HCT116 (cell line): ENCODE measurements around the gene PPP4R2. TPM values are rescaled to one million over a fixed set of nuclear protein-coding genes. Genes with fewer than 3 reads are reported as not detected.

Experiments
- ATAC-seq: fragments of 200-7000 bp; cut with Tn5 transposase; 2 replicates; pipeline ENCODE4 v1.9.1; 2020; ENCODE audit warnings: mild to moderate bottlenecking, moderate library complexity
- BruUV-seq: library from RNA; stranded (reverse); fragments of 400-500 nt; replicated peaks from 2 replicates; lab custom pipeline; 2021; lab: Mats Ljungman, UMichigan
- CTCF ChIA-PET: fragments of 300-600 bp; sonication (Branson Sonifier 250); formaldehyde crosslinking; loops from one replicate; lab custom pipeline; 2021; ENCODE audit warnings: antibody characterized with exemption; lab: Charles Lee
- POLR2A ChIA-PET: fragments of 300-600, 350-600 bp; sonication (Branson Sonifier 250); formaldehyde crosslinking; loops from one replicate; lab custom pipeline; 2021; ENCODE audit warnings: antibody characterized with exemption; lab: Charles Lee
- RAD21 ChIA-PET, 2 experiments: fragments of 300-600 bp; sonication (Branson Sonifier 250); formaldehyde crosslinking; loops; one replicate each; lab custom pipeline; 2023; ENCODE audit warnings: low total read pairs in 2 of 2; ENCODE audit not compliant: uncharacterized antibody in 2 of 2, unreplicated experiment in 2 of 2, low non-redundant PET in 1 of 2; lab: Charles Lee
- DNase-seq: peaks from one replicate; pipeline ENCODE4 v3.0.0-alpha.2; 2010; ENCODE audit warnings: low read depth, low spot score
- H2AFZ ChIP-seq: fragments of 200-600 bp; shearing (Covaris generic), sonication (generic); 2 replicates; pipeline ENCODE4 v1.6.1; 2017; ENCODE audit warnings: low read depth, mixed run types, mixed read lengths, antibody characterized with exemption, low read length; ENCODE audit not compliant: poor library complexity, severe bottlenecking
- H3K27ac ChIP-seq: 2 replicates; pipeline ENCODE4 v1.5.1; 2012; ENCODE audit warnings: low read depth, low read length
- H3K27me3 ChIP-seq: fragments of 200-600 bp; sonication (generic); 2 replicates; pipeline ENCODE4 v1.6.1; 2016; ENCODE audit warnings: mixed run types, low read length, mixed read lengths; ENCODE audit not compliant: insufficient read depth
- H3K36me3 ChIP-seq, 2 experiments: fragments of 200-500 bp in 1 of 2; fragments of 200-600 bp in 1 of 2; sonication (Bioruptor generic) in 1 of 2; sonication (generic) in 1 of 2; 2 replicates each; pipeline versions ENCODE4 v1.5.1 to v1.6.1; 2014 to 2016; ENCODE audit warnings: low read length in 2 of 2, inconsistent platforms in 1 of 2, mixed read lengths in 1 of 2, mixed run types in 1 of 2; ENCODE audit not compliant: insufficient read depth in 2 of 2, control insufficient read depth in 1 of 2
- H3K4me1 ChIP-seq, 2 experiments: fragments of 200-600 bp in 1 of 2; sonication (generic) in 1 of 2; 2 replicates each; pipeline versions ENCODE4 v1.5.1 to v1.6.1; 2012 to 2017; ENCODE audit warnings: low read length in 2 of 2, inconsistent platforms in 1 of 2, mild to moderate bottlenecking in 1 of 2, mixed read lengths in 1 of 2, mixed run types in 1 of 2, moderate library complexity in 1 of 2; ENCODE audit not compliant: insufficient read depth in 2 of 2, control insufficient read depth in 1 of 2
- H3K4me2 ChIP-seq: fragments of 200-600 bp; sonication (generic); 2 replicates; pipeline ENCODE4 v1.6.1; 2017; ENCODE audit warnings: mixed run types, low read length, mixed read lengths
- H3K4me3 ChIP-seq, 2 experiments: fragments of 200-600 bp in 1 of 2; sonication (generic) in 1 of 2; replicated peaks in 1 of 2; 2 replicates each; pipeline ENCODE4 v1.5.1; 2011 to 2016; ENCODE audit warnings: low read length in 2 of 2, control low read depth in 1 of 2, low read depth in 1 of 2, mild to moderate bottlenecking in 1 of 2, mixed read lengths in 1 of 2, mixed run types in 1 of 2
- H3K79me2 ChIP-seq: fragments of 200-600 bp; sonication (generic); 2 replicates; pipeline ENCODE4 v1.6.1; 2017; ENCODE audit warnings: mild to moderate bottlenecking, mixed run types, low read length, moderate library complexity, mixed read lengths; ENCODE audit not compliant: insufficient read depth
- H3K9ac ChIP-seq: fragments of 200-600 bp; sonication (generic); 2 replicates; pipeline ENCODE4 v1.6.1; 2016; ENCODE audit warnings: low read length, mixed read lengths
- H3K9me2 ChIP-seq: fragments of 200-600 bp; sonication (generic), shearing (Covaris generic); 2 replicates; pipeline ENCODE4 v1.6.1; 2017; ENCODE audit warnings: mixed run types, mild to moderate bottlenecking, moderate library complexity; ENCODE audit not compliant: insufficient read depth
- H3K9me3 ChIP-seq, 2 experiments: fragments of 200-500 bp in 1 of 2; fragments of 200-600 bp in 1 of 2; sonication (Bioruptor generic) in 1 of 2; sonication (generic) in 1 of 2; 2 replicates each; pipeline ENCODE4 v1.6.1; 2014 to 2017; ENCODE audit warnings: low read length in 2 of 2, mixed read lengths in 2 of 2, inconsistent platforms in 1 of 2, low read depth in 1 of 2, mild to moderate bottlenecking in 1 of 2, mixed run types in 1 of 2, moderate library complexity in 1 of 2; ENCODE audit not compliant: control insufficient read depth in 1 of 2, insufficient read depth in 1 of 2
- H4K20me1 ChIP-seq: fragments of 200-600 bp; sonication (generic), shearing (Covaris generic); 2 replicates; pipeline ENCODE4 v1.6.1; 2017; ENCODE audit warnings: mixed run types, mild to moderate bottlenecking, moderate library complexity; ENCODE audit not compliant: insufficient read depth
- CBX3 ChIP-seq: IDR thresholded peaks from 2 replicates; pipeline ENCODE4 v1.6.1; 2012; ENCODE audit warnings: low read depth
- CEBPB ChIP-seq: IDR thresholded peaks from 2 replicates; pipeline ENCODE4 v1.6.1; 2012; ENCODE audit warnings: low read depth
- EGR1 ChIP-seq: IDR thresholded peaks from 2 replicates; pipeline ENCODE4 v1.6.1; 2012; ENCODE audit warnings: low read depth
- EZH2 ChIP-seq: fragments of 200-600 bp; sonication (generic); IDR thresholded peaks from 2 replicates; pipeline ENCODE4 v1.6.1; 2017; ENCODE audit warnings: antibody characterized with exemption, mixed run types
- FOSL1 ChIP-seq: IDR thresholded peaks from 2 replicates; pipeline ENCODE4 v1.6.1; 2012; ENCODE audit warnings: low read depth
- REST ChIP-seq: IDR thresholded peaks from 2 replicates; pipeline ENCODE4 v1.6.1; 2012; ENCODE audit warnings: low read depth
- SIN3A ChIP-seq: IDR thresholded peaks from 2 replicates; pipeline ENCODE4 v1.6.1; 2012; ENCODE audit warnings: low read depth
- YY1 ChIP-seq: IDR thresholded peaks from 2 replicates; pipeline ENCODE4 v1.6.1; 2011; ENCODE audit warnings: low read length, low read depth, moderate library complexity, mild to moderate bottlenecking; ENCODE audit not compliant: insufficient replicate concordance; ENCODE audit errors: extremely low read depth
- ZFX ChIP-seq: fragments of 450-650 bp; IDR thresholded peaks from 2 replicates; pipeline ENCODE4 v1.6.1; 2017
- ZNF274 ChIP-seq: fragments of 200-500 bp; sonication (Bioruptor generic); IDR thresholded peaks from 2 replicates; pipeline ENCODE4 v1.6.1; 2014; ENCODE audit warnings: mild to moderate bottlenecking, low read depth, low read length, inconsistent platforms
- intact Hi-C: fragments of 100-400 bp; cut with micrococcal nuclease; formaldehyde crosslinking; loops from 2 replicates; pipeline ENCODE4 v1.10.0; 2022
- total RNA-seq: library from RNA; stranded (reverse); gene quantifications from one replicate; pipeline ENCODE4 v1.2.1, GENCODE V29; 2021; ENCODE audit not compliant: unreplicated experiment
- TF ChIP-seq, protein P1 (sequence below): IDR thresholded peaks from 2 replicates; pipeline ENCODE4 v1.6.1; 2011; ENCODE audit warnings: mild to moderate bottlenecking, low read length, moderate library complexity; ENCODE audit not compliant: insufficient replicate concordance; ENCODE audit errors: extremely low read depth

The PPP4R2 gene
- total RNA-seq, 1 experiment from 2014 or later: 72.5 TPM

DNA sequence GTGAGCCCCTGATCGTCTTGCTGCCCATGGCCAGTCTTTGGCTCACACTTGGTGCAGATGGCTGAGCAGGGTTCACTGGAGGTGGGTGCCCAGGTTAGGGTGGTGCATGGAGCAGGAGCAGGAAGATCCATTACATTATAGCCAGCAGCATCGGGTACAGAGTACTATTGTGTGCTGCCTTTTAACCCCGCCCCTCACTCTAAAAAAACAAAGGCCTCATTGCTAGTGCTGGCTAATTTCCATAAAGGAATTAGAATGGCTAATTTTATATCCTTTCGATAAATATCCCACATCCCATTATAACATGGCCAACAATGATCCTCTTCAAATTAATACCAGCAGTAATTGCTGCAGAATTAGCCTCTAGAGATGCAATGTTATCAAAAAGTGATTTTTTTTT, 45.8 kb upstream of the PPP4R2 start:
- H3K79me2 ChIP-seq: no peaks in the 10 kb centered on the region
- H3K36me3 ChIP-seq: no peaks in the 10 kb centered on the region
- H3K27ac ChIP-seq: no peak overlapping the region
- no TSS peak for BruUV-seq
- no peaks in the 10 kb centered on the region for H3K27me3 ChIP-seq
- no peaks in the 10 kb centered on the region for H3K9me2 ChIP-seq
- ATAC-seq (no peak), DNase-seq (no peak)
- H3K9ac ChIP-seq: no peak overlapping the region
- no peaks in the 10 kb centered on the region for H3K9me3 ChIP-seq
- no peak overlapping the region for H2AFZ ChIP-seq
- H3K4me3 ChIP-seq: no peak overlapping the region
- H3K4me1 ChIP-seq: peaks cover 13 to 26% of the 10 kb centered on the region in 2 experiments
- no peak overlapping the region for H3K4me2 ChIP-seq
- ChIA-PET POLR2A (no interaction called here), CTCF (no interaction called here), RAD21 (no interaction called here)
- no peaks in the 10 kb centered on the region for H4K20me1 ChIP-seq
- TF ChIP-seq EGR1: no peak
- TF ChIP-seq ZNF274: no peak
- no peak for TF ChIP-seq YY1
- no peak for TF ChIP-seq REST
- intact Hi-C loops: no loop called here

DNA sequence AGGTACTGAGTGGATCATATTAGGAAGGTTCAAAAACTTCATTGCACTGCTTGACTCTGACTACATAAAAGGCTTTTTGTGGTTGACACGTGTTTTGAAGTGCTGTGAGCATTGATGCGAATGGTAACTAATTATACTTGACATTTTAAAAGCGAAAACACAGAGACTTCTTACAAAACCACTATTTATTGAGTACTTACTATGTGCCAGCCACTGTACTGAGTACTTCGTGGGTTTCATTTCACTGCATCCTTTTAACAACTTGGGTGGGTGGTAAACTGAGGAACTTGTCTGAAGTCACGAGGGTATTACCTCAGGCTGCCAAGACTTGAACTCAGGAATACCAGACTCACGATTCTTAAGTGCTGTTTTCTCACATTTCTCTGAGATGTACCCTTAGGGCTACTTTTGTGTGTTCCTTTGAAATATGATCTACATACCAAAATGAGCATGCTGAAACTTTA, 45.3 kb upstream of the PPP4R2 start:
- no peak overlapping the region for H3K9ac ChIP-seq
- intact Hi-C loops: no loop called here
- ChIA-PET POLR2A (no interaction called here), RAD21 (no interaction called here), CTCF (no interaction called here)
- H4K20me1 ChIP-seq: no peaks in the 10 kb centered on the region
- H3K9me2 ChIP-seq: no peaks in the 10 kb centered on the region
- no peaks in the 10 kb centered on the region for H3K27me3 ChIP-seq
- no peak overlapping the region for H3K4me3 ChIP-seq
- H3K9me3 ChIP-seq: no peaks in the 10 kb centered on the region
- H3K4me2 ChIP-seq: no peak overlapping the region
- peaks cover 11 to 26% of the 10 kb centered on the region in 2 experiments for H3K4me1 ChIP-seq
- H2AFZ ChIP-seq: no peak overlapping the region
- DNase-seq (no peak), ATAC-seq (no peak)
- BruUV-seq: no TSS peak
- no peak overlapping the region for H3K27ac ChIP-seq
- no peaks in the 10 kb centered on the region for H3K36me3 ChIP-seq
- no peaks in the 10 kb centered on the region for H3K79me2 ChIP-seq
- TF ChIP-seq SIN3A: no peak
- TF ChIP-seq ZFX: no peak
- TF ChIP-seq, protein P1, sequence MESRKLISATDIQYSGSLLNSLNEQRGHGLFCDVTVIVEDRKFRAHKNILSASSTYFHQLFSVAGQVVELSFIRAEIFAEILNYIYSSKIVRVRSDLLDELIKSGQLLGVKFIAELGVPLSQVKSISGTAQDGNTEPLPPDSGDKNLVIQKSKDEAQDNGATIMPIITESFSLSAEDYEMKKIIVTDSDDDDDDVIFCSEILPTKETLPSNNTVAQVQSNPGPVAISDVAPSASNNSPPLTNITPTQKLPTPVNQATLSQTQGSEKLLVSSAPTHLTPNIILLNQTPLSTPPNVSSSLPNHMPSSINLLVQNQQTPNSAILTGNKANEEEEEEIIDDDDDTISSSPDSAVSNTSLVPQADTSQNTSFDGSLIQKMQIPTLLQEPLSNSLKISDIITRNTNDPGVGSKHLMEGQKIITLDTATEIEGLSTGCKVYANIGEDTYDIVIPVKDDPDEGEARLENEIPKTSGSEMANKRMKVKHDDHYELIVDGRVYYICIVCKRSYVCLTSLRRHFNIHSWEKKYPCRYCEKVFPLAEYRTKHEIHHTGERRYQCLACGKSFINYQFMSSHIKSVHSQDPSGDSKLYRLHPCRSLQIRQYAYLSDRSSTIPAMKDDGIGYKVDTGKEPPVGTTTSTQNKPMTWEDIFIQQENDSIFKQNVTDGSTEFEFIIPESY: no peak
- no peak for TF ChIP-seq EZH2
- no peak for TF ChIP-seq CEBPB
- no peak for TF ChIP-seq REST
- no peak for TF ChIP-seq FOSL1
- TF ChIP-seq CBX3: no peak
- TF ChIP-seq ZNF274: no peak
- TF ChIP-seq, all 23 proteins: peak for 0
